ENCODE data around the gene S100PBP.

- TF ChIP-seq CTCF (IDR thresholded peaks at IDR 0.05) (no peak), POLR2A (IDR thresholded peaks at IDR 0.05) (no peak), POLR2AphosphoS5 (IDR thresholded peaks at IDR 0.05) (no peak)
These were observed 736 bp upstream of the S100PBP start for GRCh38 chr1:32816676-32817158.
